GM19467 (cell line): ENCODE data around the gene CRACR2A.

Experiments
- ATAC-seq: cut with Tn5 transposase; IDR thresholded peaks from one replicate; pipeline ENCODE4 v1.9.1; 2021; ENCODE audit warnings: mild to moderate bottlenecking, moderate library complexity; ENCODE audit not compliant: unreplicated experiment

Gene CRACR2A

DNA sequence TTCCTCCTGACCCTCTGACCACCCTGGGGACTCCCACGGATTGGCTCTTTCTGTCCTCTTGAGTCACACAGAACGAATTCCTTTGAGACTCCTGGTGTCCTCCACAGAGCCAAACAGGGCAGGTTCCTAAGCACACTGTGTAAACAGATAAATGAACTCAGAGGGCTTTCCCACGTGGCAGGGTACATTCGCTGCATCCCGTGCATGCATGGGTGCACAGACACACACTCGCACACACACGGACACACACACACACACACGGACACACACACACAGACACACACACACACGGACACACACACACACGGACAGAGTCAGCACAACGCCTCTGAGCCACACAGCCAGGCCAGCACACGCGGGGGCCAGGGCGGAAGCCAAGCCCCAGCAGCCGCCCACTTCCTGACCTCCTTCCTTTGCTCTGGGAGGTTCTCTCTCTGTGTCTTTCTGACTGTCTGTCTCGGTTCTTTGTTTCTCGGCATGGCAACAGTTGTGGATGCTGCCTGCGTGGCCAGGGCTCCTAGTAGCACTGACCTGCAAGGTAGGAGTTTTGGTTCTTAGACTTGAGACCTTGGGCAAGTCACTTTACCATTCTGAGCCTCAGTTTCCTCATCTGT is 706 bp downstream of the CRACR2A start:
- ATAC-seq: peak; percentile 61

DNA sequence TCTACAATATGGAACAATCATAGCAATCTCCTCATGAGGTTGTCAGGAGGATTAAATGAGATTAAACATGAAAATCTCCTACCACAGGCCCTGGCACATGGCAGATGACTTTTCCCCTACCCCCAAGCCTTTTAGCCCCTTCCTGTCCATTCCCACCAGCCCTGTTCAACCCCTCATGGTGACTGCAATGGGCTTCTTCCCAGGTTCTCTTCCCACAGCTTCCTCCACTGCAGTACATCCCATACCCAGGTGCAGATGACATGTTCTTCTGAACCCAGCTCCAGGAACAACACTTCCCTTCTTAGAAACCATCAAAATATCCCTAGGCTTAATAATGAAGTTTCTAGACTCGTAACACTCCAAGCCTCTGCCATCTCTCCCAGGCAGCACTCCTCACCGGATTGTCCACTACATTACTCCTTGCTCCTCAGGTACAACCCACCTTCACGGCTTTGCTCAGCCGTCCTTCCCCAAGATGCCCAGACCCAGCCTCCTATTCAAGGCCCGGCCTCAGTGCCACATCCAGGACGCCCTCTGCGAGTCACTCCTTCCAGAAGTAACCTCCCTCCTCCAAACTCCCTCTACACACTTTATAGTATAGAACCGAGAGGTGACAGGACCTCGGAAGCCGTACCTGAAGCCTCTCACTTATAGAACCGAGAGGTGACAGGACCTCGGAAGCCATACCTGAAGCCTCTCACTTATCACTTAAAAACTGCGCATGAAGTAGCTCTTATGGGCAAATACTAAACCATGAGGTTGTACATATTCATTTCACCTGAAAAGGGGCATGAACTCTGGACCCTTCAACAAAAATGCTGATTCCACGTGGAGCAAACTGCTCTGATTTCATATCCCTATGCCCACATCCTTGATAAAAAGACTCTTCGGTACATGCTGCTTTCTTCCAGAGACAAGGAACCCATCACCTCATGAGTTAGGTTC is 1.5 kb downstream of the CRACR2A start:
- ATAC-seq: no peak

DNA sequence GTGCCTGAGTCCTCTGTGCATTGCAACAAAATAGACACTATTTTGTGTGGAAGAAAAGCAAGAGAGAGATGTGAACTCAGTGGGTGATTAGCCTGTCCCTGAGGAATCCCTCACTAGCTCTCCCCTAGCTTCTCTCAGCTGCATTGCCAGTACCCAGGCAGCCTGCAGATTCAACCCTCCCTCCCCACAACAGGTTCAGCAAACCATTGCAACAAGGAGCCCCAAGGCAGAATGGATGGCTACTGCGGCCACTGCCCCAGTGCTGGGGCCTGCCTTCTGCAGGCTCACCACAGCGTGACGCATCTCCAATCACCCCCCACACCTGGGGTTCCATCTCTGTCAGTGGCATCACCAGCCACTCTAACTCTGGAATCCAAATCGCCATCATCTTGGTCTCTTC is 2.3 kb downstream of the CRACR2A start:
- ATAC-seq: no peak

DNA sequence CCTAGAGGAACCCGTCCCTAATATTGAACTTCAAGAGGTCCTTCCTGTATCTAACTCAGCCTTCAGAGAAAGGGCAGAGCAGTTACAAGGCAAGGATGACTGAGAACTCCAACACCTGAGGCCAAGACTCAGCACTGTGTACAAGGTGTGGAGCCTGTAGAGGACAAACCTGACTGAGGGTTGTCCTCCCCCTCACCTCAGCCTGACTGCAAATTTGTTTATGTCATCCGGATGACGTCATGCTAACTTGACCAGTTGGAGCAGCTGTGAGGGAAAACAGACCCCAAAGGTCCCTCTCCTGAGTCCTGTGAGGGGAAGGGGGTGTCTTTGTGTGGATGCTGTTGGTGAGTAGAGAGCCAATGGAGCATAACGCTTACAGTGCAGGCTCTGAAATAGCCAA is 4.3 kb downstream of the CRACR2A start:
- ATAC-seq: no peak

DNA sequence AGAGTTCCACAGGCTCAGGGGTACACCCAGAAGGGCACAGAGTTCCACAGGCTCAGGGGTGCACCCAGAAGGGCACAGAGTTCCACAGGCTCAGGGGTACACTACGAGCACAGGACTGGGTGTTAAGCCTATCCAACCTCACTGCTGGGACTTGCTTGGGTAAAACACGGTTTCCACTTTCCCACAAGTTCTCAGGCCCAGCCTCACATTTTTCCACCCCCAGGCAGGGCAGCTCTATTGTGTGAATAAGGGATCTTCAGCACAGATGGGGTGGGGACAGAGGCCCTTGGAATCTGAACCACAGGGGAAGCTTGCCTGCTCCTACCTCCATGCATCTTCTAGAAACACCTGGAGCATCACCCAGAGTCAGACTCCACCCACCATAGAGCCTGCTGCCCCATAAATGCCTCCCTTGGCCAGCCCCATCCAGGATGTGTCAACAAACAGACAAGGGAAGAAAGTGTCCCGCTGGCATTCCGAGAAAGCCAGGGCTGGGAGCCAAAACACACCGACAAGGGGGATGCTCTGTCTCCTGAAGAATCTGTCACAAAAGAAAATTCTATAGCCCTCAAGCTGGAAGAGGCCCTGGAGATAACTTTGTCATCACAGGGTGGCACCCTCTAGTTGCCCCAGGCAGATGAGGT is 4.8 kb downstream of the CRACR2A start:
- no peak for ATAC-seq

DNA sequence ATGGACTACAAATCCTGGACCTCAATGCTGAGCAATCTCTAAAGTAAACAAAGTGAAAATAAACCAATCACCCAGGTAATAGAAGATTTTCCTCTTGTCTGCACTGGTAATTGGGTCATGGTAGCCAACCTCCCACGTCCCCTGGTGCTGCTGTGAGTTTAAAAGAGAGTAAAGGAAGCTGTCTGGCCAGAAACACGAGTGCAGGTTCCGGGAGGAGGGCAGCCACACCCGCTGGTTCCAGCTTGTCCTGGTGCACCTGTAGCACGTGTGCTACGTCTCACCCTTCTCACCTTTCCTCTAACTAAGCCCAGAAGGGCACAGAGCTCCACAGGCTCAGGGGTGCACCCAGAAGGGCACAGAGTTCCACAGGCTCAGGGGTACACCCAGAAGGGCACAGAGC is 5.4 kb downstream of the CRACR2A start:
- ATAC-seq: no peak

DNA sequence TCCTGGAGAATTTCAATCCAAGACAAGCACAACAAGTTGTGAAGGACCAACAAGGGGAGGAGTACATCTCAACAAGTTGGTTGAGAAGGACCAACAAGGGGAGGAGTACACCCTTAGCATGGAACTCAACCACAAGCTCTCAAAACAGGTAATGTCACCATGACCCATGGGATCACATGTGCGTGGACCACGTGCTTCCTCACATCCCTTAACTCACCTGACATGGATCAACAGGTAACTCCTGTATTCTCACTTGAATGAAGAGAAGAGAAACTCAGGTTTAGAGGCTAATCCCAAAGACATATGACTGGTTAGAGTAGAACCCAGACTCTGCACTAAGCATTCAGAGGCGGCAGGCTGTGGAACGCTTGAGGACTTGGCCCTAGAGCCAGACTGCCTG is 6.2 kb downstream of the CRACR2A start:
- ATAC-seq: no peak

DNA sequence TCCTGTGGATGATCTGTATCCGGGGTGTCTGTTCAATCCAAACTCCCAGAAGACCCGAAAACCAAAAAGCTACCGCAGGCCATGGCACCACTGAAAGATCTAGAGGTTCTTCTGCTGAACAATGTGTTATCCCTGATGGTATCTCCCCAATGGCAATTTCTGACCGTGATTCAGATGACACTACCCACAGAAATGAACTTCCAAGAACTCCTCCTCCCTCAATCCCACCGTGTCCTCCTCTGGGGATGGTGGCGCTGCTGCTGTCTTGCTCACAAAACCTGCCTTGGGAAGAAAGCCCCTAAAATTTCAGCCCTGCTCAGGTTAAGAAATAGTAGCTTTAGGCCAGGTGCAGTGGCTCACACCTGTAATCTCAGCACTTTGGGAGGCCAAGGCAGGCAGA is 7.8 kb downstream of the CRACR2A start:
- ATAC-seq: no peak

DNA sequence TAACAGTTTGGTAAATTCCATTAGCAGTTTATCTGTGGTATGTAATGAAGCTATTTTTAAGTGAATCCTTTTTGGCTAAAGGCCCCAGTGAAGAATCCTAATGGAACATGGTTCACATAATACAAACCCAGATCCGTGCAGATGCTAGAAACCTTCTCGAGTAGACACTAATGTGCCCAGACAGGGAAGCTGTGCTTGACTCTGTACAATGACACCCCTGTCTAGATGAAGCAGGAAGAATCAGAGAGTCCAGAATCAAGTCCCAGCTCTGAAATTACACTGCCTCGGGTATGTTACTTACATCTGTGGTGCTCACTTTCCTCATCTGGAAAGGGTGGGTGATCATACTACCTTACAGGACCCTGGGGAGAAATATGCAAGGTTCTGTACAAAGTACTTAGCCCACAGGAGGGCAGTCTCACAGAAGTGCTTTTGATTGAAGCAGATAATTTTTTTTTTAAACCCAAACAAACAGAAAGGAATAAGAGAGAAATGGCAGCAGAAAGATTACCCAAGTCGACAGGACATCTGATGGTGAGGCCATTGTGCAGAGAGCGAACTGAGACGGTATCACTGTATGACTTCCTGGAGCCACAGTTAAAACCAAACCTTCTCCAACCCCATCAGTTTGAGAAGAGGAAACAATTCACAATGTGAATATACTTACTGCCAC is 8.5 kb downstream of the CRACR2A start:
- ATAC-seq: no peak

DNA sequence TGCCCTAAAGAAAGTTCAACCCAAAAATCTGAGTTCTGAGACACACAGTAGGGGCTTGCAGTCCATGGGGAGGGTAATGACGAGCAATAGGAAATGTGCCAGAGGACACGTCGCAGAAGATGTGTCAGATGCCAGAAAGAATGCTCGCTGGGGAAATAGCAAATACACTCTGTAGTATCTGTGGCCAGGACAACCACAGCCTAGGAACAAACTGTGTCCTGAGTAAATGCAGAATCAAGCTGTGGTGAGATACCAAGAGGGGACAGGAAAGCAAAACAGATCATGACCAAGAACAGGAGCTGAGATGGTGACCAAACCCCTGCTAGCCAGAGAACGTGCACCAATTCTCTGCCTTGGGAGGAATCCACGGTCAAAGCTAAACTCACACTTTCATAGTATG is 9.1 kb downstream of the CRACR2A start:
- ATAC-seq: no peak

DNA sequence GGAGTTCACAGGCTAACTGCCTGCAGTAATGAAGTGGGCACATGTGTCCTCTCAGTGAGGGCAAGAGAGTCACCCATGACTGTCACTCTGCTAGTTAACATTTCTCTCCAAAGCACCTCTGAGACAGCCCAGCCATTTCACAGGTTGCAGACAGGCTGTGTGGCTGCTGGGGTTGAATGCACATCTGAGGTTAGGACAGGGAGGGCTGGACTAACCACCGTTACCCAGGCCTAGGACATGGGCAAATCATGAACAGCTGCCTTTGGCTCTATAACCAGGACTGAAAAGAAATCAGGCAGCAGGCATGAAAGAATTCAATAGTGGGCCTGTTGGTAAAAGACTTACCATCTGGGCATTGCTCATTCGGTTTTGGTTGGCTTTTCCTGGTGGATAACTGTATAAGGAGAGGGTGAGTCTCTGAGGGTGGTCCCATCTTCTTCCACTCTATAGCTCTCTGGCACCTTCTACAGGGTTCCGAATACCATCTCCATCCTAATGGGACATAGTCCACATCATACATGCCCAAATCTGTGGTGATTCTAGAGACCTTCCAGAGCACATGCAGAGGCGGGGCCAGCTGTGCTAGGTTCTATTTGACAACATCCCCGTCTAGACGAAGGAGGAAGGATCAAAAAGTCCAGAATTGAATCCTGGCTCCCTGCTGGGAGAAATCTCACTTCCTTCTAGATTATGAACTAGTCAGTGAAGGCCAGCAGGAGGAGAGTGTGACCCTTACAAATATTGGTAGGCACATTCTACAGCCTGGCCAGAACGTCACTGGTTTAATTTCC is 10.8 kb downstream of the CRACR2A start:
- no peak for ATAC-seq

DNA sequence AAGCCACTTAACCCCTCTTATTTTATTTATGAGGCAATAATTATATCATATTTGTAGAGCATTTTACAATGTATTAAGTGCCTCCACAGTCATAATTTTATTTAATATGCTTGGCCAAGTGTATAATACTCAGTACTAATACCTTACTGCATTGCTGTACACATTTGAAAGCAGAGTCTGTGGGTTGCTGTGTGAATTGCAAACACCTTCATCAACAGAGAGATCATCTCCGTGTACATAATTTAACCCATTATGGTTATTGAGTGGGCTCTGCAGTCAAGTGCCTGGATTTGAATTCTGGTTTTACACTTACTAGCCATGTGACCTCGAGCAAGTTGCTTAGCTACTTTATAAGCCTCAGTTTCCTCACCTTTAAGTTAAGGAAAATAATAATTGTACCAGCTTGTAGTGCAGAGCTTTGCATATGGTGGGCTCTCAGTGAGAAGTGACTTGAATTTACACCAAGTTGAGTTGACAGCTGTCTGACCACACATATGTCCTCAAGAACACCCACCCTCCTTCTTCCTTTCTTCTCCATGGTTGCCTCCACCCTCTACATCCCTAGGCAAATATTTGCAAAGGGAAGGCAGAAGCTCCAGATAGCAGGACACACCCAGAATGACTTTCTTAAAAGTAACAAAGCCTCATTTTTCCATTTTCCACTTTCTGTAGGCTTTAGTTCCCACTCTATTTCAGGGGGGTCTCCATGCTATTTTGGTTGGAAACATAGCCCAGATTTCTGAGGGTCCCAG is 12.3 kb downstream of the CRACR2A start:
- no peak for ATAC-seq

DNA sequence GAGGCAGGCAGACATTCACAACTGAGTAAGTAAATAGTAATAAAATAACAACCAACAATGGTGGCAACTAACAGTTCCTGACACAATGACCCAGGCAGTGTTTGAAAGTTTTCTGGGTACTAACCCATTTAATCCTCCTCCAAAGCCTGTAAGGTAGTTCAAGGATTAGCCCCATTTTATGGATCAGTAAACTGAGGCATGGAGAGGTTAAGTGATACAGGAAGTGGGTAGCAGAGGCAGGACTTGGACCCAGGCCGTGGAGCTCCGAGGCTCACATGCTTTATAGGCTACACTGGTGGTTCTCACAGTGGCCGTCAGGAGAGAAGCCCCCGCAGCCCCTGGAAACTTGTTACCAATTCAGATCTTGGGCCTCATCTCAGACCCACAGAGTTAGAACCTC is 17.5 kb downstream of the CRACR2A start:
- ATAC-seq: no peak

DNA sequence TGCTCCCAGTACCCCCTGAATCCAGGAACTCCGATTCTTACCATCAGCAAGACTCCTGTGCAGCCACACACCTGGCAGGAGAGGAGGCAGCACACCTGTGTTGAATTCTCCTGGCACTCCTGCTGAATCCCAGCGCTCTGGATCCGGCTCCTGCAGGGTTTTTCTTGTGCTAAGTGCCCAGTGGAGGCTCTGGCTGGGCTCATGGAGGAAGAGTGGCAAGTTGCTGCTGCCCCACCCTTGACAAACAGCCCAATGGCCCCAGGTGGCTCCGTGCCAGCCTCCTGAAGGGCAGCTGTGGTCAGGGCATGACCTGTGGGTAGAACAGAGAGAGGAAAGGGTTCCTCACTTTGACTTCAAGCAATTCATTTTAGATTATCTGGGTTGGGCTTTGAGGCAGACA is 20.0 kb downstream of the CRACR2A start:
- ATAC-seq: no peak

DNA sequence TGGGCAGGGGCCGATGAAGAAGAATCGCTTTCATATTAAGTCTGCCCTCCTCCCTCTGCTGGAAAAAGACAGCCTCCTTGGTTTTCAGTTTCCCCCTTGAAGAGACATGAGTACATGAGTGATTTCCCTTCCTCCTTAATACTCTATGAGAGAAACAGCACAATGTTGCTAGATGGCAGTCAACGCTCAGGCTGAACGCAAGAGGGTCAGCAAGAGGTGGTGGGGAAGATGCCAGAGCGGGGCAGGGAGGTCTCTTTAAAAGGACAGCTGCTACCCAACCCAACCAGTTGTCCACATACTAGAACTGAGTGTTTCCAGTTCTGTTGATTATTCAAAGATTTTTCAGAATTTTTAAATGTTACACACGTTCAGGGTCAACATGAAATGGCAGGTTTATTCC is 22.8 kb downstream of the CRACR2A start:
- ATAC-seq: no peak

DNA sequence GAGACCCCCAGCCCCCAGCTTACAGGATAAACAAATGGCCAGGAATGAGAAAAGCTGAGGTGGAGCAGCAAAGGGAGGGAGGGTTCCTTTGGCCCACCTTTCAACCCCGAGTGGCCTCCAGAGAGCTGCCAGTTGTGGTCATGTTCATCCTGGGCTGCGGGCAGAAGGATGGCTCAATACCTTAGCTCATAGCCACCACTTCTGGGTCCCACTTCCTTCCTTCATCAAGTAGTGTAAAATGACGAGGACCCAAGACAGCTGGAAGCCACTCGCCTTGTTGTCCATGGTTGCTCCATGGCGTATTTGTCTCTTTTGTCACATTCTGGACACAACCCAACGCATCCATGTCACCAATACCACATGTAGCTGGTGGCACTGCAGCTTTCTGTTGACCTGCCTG is 24.2 kb downstream of the CRACR2A start:
- no peak for ATAC-seq

DNA sequence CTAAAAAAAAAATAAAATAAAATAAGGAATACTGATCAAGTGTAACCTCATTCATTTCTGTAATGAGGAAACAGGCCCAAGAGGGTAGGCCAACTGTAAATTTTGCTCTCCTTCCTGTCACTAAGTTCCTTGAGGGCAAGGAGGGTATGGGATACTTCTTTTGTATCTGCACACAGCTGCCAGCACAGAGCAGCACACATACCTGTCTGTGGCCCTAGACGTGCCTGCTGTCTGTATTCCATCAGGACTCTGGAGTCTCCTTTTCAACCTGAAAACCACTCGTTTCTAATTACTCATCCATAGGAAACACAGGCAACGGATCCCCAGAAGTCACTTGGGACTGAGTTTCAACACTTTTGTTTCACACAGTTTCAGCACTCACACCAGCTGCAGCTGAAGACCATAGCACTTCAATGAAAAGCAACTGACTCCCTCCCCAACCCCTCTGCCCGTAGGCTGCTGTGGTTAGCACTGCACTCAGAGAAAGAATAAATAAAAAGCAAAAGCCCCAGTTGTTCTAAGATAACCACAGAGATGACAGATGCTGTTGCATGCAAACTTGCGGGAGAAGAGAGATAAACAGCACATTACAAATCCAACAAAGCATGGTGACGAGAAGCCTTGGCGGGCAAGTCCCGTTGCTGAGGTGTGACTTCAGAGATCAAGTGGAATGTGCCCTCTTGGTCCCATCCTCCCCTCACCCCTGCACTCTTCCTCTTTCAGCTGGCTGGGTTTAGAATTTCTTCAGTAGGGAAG is 24.9 kb downstream of the CRACR2A start:
- ATAC-seq: peak; percentile 79

DNA sequence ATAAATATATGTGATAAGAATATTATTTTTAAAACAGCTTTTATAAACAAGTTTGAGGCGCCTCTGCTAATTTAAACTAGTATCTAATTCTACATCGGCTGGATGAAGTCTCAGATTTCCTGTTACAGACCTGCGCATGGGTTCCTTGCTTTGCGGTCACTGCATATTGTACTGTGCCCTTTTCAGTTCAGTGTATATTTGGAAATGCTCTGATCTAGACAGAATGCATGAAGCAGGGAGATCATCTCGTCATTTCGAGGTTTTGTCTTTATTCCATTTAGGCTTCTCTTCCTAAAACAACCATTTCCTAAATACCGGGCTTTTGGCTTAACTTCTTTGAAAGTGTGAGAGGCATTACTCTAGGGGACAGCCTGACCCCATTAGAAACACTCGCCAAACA is 25.6 kb downstream of the CRACR2A start:
- no peak for ATAC-seq

DNA sequence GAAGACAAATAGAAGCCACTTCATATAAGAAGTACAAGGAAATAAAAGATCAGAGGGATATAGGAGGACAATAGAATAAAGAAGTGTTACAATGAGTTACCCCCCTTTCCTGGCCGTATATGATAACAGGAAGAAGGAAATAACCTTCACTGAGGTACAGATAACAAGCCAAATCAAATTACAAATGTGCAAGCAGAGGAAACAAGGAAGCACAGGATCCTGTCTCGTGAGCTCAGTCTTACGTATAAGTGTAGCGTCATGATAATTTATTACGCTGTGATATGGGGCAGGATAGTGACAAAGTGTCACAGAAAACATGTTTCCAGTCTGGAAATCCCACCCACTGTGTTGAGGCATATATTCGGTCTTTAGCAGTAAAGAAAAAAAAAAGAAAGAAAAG is 26.5 kb downstream of the CRACR2A start:
- no peak for ATAC-seq
